GM21529 (cell line): ENCODE results near the gene GRIA4.

Experiments
- ATAC-seq: cut with Tn5 transposase; IDR thresholded peaks from one replicate; pipeline ENCODE4 v1.9.1; 2021; ENCODE audit not compliant: unreplicated experiment

GRIA4 gene

DNA sequence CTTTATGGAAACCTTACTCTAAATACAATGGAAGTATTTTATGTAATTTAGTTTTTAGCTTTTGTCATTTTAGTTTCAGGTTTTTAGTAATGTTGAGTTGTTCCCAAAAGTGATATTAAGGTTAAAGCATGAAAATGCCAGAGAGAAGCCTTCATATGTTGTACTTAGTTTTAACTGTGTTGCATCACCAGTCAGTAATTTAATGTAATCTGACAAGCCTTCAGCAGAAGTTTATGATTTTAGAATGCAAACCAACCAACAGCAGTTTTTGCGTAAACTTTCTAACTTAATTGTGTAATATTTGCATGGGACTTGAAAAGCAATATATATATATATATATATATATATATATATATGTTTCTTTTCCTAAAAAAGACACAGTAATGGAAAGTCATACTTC lies 301.6 kb downstream of the GRIA4 start:
- ATAC-seq: no peak

DNA sequence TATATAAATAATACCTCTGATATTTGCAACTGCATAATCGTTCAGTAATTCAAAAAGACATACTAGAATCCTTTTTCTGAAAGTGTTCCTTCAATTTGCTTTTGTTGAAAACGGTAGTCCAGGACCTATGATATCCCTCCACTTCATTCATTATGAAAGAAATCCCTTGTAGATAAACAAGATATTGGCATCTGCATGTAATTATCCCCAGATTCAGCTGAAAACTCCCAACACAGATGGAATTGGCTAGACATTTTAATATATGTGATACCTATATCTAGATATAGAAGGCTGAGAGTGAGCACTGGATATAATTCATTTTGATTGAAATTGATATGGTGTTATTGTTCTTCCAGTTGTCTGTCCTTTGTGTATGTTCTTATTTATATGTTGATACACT lies 302.8 kb downstream of the GRIA4 start:
- ATAC-seq: no peak

DNA sequence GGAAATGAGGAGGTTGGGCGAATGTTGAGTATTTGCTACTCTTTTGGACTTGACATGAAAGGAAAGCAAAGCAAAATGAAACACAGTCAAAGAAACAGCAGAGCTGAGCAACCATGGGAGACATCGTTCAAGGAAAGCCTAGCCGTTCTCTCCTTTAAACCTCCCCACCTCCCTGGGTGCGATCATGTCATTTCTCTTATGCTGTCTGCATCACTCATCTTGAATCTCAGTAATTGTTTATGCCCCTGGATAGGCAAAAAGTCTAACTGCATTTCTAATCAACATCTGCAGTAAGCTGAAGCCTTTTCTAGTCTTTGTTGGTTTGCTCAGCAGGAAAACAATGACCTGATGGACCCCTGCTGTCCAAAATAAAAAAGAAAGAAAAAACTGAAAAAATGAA lies 305.1 kb downstream of the GRIA4 start:
- ATAC-seq: no peak

DNA sequence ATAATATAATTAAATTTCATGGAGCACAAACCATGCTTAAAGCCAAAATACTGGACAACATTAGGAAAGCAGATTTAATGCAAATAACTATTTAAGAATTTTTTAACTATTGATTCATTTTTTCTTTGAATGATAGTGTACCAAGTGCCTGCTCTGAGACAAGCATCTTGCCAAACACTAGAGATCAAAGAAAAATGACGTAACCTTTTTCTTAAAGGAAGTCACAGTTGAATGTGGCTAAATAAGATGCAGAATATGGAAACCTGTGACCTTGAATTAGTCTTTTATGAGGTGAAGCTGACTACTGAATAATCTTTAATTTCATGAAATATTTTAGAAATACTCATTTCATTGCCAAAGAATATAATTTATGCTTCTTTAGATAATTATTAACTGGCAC lies 308.2 kb downstream of the GRIA4 start:
- ATAC-seq: no peak

DNA sequence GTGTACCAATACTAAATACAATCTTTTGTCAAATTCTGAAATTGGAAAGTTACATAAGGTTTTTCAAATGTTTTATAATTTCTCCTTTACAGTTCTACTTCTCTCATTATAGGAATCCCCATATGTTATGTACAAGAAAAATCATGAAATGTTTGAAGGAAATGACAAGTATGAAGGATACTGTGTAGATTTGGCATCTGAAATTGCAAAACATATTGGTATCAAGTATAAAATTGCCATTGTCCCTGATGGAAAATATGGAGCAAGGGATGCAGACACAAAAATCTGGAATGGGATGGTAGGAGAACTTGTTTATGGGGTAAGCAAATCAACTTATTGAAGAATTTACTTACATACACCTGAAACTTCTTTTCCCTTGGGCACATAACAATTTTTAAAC lies 308.7 kb downstream of the GRIA4 start:
- no peak for ATAC-seq

DNA sequence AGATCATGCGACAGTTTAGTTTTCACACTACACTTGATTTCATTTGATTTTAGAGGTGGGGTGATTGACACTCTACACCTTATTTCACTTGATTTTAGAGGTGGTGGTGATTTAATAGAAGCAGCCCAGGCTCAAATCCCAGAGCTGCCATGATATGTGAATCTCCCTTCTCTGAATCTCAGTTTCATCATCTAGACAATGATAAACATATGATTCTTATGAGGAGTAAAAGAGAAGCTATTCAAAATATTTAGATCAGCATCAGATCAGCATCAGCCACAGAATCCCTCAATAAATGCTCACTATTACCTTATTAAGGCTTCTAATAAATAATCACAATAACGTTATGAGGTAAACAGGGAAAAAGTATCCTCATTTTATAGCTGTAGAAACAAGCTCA lies 313.4 kb downstream of the GRIA4 start:
- ATAC-seq: no peak

DNA sequence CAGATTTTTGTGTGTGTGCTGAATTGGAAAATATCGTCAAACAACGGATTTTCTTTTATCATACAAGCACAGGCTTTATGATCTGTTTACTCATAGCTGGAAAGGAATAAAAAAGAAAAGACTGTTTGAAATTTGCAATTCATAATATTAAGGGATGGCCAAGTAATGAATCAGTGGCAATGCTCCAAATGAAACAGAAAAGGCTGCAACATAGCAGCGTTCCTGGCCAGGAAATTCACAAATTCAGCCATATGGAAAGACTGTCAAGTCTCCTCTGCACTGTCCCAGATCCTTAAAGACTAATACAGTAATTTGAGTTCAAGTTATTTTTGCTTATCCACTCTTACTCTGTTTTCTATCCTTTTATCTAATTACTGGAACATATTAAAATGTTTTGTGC lies 313.9 kb downstream of the GRIA4 start:
- no peak for ATAC-seq

DNA sequence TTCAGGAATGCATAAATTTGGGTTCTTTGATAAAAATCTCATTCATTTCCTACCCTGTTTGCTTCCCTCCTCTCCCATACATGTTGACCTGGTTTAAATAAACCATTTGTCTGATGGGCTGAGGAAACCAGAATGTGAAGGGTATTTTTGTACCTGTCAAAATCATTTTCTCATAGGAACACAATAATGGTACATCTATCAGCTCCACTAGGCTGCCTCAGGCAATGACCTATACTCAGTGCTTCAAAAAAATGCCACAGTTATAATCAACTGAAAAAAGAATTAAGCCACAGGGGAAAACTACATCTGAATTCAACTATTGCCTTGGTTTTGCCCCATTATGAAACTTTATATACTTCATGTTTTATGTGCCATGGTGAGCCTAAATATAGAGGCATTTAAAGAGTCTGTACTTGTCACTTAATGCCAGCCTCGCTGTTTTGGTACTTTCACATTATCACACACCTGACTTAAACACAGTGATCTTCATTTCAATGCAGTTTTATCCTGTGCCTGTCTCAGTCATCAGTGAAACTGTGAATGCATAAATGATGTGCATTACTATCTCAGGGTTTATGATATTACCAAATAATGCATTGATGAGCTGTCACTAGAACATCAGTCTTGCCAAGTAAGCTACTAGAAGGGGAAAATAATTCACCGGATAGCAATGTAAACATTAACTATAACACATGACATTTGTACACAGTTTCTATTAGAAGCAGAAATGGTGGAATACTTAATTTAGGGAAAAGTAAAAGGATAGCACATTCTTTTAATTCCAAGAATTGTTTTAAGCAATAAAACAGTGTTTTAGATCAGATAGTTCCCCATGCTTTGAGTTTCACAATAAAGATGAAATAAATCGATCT lies 319.4 kb downstream of the GRIA4 start:
- ATAC-seq: no peak

DNA sequence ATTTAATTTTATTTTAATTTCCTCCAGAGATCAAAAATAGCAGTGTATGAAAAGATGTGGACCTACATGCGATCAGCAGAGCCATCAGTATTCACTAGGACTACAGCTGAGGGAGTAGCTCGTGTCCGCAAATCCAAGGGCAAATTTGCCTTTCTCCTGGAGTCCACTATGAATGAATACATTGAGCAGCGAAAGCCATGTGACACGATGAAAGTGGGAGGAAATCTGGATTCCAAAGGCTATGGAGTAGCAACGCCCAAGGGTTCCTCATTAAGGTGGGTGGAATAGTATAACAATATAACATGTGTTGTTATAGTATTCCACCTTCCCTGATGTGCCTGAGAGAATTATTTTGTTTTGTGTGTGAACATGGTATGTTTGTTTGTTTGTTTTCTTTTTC lies 323.8 kb downstream of the GRIA4 start:
- ATAC-seq: no peak

DNA sequence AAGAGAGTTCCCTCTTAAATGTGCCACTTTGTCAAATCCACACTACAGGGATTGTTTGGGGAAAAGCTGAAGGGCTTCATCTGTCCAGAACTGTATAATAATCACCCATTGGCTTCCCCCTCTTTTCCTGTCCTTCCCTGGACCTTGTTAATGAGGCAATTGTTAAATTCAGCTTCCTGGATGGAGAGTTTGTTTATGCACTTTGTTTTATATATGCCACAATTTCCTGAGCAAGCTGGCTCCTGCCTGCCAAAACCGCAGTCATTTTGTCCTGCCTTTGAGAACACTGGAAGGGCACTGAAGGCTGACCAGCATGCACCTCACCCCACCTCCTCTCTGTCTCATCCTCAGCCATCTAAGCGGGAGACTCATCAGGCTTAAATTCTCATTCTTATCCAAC lies 325.9 kb downstream of the GRIA4 start:
- no peak for ATAC-seq

DNA sequence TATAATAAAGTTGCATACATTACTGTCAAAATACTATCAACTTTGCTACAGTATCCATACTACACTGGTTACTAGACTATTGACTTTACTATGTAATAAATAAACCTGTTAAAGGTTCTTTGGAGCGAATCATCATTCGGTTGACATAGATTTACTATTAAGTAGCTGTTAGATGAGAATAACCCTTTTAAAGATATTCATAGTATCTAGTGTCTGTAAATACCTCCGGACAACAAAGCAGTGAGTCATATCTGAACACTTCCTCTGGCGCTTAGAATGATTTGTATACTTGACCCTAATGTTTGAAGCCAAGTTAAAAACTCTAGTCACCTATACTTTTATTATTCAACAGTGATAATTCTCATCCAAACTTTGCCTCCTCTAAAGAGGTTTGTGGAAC lies 327.5 kb downstream of the GRIA4 start:
- peak; percentile 86 for ATAC-seq

DNA sequence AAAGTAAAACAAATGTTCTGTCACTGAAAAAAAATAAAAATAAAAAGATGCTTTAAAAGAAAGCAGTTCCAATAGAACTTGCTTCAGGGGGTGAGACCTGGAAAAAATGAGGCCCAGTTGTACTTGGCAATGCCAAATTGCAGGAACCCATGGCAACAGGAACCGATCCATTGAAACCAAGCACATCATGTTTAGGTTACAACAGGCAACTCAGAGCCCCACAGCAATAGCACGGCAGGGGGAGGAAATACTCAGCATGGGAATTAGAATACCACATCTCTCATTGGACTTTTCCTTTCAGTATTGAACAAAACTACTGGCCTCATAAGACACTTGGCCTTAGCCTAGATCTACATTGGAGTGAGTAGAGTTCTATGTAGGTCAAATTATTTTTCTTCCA lies 327.9 kb downstream of the GRIA4 start:
- ATAC-seq: peak; percentile 35

DNA sequence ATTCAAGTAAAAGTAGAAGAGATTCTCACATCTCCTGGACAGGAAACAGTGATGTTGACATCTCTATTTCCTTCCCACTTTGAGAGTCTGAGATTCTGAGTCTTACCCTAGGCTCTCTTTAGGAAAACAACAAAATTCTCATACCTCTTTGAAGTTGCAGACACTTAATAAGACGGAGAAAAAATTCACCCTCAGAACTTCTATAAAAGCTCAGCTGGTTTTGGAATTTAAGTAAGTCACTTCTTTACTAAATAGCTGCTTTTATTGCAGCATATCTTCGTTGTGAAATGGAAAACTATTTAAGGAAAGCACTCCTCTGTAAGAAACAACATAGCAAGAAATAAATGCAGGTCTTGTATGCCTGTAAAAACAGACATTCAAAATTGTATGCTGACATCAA lies 333.0 kb downstream of the GRIA4 start:
- ATAC-seq: no peak

DNA sequence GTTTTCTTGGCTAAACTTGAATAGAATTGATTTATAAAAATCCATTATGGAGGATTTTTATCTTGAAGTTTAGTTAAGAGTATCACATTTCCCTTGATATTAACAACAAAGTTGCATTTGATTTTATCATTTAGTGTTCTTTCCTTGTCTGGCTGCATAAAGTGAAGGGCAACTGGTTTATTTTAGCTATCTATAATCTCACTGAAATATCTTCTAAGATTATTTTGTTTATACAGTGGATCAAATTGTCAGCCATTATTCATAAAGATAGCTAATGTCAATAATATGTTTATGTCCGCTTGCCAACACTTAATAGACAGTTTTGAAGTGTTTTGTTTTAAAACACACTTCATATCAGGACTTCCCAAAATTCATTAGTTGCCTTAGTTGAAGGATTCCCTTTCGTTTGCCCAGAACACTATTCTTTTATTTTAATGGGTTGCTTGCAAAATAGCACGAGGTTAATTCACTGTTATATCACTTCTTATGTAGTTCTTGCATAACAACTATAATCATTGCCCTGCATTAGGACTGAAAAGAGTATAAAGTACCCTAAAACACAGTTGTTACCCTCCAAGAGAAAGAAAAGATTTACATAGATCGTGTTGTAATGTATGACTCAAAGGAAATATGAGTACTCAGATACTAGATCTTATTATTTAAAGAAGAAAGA lies 339.2 kb downstream of the GRIA4 start:
- no peak for ATAC-seq

DNA sequence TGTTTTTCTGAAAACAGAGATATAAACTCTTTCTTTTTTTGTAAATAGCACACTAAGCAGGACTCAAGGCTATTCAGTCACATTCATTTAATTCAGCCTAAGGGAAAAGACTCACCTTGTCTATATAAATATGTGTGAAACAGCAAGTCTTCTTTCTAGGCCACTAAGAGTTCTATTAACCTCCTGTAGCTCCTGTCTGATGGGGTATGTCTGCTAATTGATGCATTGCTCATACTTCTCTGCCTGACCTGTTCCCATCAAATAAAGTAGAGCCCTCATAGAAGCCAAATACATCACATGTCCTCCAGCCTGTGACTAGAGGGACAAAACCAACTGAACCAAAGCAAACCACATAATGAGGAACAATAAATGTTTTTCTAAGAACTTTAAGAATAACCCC lies 344.0 kb downstream of the GRIA4 start:
- ATAC-seq: no peak

DNA sequence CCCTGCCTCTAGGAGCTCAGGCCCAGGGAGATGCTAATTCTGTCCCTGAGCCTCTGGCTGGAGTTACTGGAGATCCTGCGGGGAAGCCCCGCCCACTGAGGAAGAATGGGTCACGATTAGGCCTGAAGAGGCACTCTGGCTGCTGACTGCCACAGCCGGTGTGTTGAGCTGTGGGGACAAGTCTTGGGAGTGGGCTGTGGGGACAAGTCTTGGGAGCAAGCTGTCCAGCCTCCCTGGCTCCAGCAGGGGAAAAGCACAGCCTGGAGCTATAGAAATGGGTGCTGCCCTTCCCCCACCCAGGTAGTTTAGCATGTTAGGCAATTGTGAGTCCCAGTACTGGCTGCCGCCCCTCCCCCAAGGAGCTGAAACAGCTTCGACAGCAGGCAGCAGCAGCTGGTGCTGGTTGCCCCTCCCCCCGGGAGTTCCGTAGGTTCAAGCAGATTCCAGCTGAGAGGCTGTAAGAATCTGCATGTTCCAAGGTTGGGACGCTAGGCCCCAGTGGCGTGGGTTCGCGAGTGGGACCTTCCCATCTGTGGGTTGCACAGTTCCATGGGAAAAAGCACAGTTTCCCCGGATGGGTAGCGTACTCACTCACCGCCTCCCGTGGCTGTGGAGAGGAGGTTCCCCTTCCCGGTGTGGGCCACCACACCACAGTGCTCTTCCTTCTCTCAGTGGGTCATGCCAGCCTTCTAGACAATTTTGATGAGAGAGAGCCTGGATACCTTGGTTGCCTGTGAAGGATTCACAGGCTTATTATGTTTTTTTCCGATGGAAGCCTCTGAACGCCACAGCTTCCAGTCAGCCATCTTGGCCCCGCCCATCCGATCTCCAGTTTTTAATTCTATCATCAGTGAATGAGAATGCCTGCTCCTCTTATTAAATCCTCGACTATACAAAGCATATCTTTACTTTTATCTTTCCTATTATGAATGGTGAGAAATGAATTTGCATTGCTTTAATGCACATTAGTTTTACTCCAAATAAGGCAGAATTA lies 350.7 kb downstream of the GRIA4 start:
- ATAC-seq: no peak

DNA sequence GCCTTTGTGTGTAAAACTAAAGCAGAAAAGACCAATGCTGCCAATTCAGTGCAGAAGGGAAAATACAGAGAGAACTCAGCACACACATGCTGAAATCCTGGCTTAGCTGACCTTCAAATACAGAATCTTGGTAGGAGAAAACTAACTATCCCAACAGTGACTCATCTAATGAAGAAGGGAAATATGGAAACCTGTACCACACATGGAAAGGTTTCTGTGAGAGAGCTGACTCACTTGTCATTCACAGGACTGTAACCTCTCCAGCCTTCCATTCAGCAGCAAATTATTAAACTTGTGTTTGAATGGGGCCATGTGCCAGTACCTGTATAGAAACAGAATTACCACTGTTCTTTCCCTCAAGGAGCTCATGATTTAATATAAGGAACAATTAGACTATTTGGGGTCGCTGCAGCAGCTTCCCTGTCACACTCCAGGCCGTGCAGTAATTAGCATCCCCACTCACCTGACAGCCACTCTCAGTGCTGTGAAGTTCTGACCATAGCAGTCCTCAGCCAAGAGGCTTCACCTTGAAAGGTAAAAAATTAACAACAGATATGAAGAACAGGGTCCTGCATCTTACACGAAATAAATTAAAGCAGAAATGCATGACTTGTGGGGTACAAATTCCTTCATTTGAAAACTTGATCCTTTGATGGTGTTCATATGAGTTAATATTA lies 358.3 kb downstream of the GRIA4 start:
- ATAC-seq: no peak

DNA sequence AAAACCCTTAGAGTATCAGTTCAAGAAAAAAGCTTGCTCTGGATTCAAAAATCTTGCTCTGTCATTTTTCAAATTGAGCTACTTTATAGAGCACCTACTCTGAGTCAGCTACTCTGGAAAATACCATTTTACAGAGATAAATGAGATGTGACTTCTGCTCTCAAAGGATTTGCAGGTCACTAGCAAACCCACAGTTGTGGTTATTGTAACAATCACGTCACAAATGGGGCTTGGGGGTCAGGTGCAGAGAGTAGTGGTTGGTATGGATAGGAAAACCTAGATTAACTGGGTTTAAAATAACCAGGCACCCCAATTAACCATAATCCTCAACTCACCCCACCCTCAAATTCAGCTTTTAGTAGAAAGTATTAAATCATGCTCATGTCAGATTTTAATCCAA lies 359.9 kb downstream of the GRIA4 start:
- ATAC-seq: no peak

DNA sequence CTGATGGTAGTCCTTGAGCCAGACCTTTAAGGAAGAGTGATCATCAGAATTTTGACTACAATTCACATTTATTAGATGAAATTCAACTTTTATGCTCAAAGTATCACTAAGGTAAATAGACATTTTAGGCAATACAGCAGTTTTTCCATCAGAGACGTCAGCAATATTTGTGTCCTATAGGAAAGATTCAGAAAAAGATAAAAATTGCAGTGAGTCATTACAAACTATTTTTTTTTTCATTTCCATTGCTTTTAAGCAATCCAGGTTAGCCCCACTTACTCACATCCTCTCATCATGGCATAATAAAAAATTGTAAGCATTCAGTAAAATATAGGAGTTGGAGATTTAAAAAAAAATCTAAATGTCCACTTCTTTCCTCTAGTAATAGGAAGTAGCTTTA lies 365.3 kb downstream of the GRIA4 start:
- ATAC-seq: no peak

DNA sequence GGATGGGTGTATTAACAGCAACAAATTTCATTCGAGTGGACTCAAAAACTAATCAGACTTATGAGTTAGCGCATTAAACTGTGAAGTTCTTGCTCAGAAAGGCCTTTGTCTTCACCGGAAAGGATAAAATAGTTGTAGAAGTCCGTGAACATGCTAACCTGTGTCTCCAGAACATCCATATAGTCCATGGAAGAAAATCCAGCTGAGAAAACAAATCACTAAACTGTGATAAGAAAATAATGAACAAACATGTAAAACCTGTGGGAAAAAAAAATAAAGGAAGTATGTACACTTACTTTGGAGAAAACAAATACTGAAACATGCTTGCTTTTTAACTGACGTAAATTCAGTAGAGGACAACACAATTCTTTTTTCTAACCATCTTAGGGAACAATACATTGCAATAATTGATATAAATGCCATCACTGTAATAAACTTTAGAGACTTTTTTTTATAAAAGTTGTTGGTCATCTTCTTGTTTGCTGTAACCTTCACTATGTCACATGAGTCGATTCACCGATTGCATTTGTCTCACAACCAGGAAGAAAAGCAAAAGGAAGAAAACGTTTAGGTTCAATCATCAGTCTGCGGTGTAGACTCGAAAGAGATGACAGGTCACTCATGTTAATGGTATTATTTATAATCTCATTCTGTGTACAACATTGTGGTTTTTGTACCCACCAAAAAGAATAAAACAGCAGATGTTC lies 370.3 kb downstream of the GRIA4 start:
- ATAC-seq: no peak
